ENCODE data around the gene SPDYE4.

Gene SPDYE4

GRCh38 chr17:8742274-8742673, 16.1 kb downstream of the SPDYE4 start:
- DNase-seq (ENCODE audit: low spot score), result no peak
- no peak for TF ChIP-seq CTCF (conservative IDR thresholded peaks at IDR 0.05; ENCODE audit: low read depth)
- ChIA-PET POLR2A (ENCODE audit: low non-redundant PET) (interaction anchor here (0.9 kb wide), 1 partner anchor 62 kb away, joined by 3 read pairs; no protein-coding TSS in a partner anchor), CTCF (interaction anchor here (0.5 kb wide), 1 partner anchor 44 kb away, joined by 3 read pairs; no protein-coding TSS in a partner anchor)
- no peak overlapping the region for H3K27ac ChIP-seq

- ChIA-PET POLR2A (ENCODE audit: low non-redundant PET) (interaction anchor here (0.9 kb wide), 1 partner anchor 61 kb away, joined by 3 read pairs; no protein-coding TSS in a partner anchor), CTCF (interaction anchor here (0.5 kb wide), 1 partner anchor 43 kb away, joined by 3 read pairs; no protein-coding TSS in a partner anchor)
- no peak for DNase-seq (ENCODE audit: low spot score)
- H3K27ac ChIP-seq, result no peak overlapping the region
- TF ChIP-seq CTCF (conservative IDR thresholded peaks at IDR 0.05; ENCODE audit: low read depth), result no peak
Measured at GRCh38 chr17:8741771-8742170, 16.6 kb downstream of the SPDYE4 start.

GRCh38 chr17:8741366-8741765, 17.0 kb downstream of the SPDYE4 start:
- TF ChIP-seq CTCF (conservative IDR thresholded peaks at IDR 0.05; ENCODE audit: low read depth), result no peak
- ChIA-PET POLR2A (ENCODE audit: low non-redundant PET) (no interaction called here), CTCF (interaction anchor here (0.6 kb wide), 1 partner anchor 557 kb away, joined by 6 read pairs; no protein-coding TSS in a partner anchor)
- no peak overlapping the region for H3K27ac ChIP-seq
- DNase-seq (ENCODE audit: low spot score), result no peak

- H3K27ac ChIP-seq, result no peak overlapping the region
- CTCF ChIA-PET, result interaction anchor here (0.5 to 0.8 kb wide), 3 partner anchors 45 to 556 kb away, joined by 3 to 7 read pairs (median 6); no protein-coding TSS in a partner anchor
- POLR2A ChIA-PET (ENCODE audit: low non-redundant PET), result no interaction called here
- no peak for DNase-seq (ENCODE audit: low spot score)
- TF ChIP-seq CTCF (conservative IDR thresholded peaks at IDR 0.05; ENCODE audit: low read depth), result no peak
Measured at GRCh38 chr17:8740486-8740885, 17.9 kb downstream of the SPDYE4 start.

GRCh38 chr17:8739097-8739496, 19.2 kb downstream of the SPDYE4 start:
- ChIA-PET POLR2A (ENCODE audit: low non-redundant PET) (no interaction called here), CTCF (interaction anchor here (0.7 kb wide), 1 partner anchor 490 kb away, joined by 3 read pairs; no protein-coding TSS in a partner anchor)
- TF ChIP-seq CTCF (conservative IDR thresholded peaks at IDR 0.05; ENCODE audit: low read depth), result no peak
- H3K27ac ChIP-seq, result no peak overlapping the region
- DNase-seq (ENCODE audit: low spot score), result no peak

GRCh38 chr17:8736796-8737195, 21.6 kb downstream of the SPDYE4 start:
- no peak overlapping the region for H3K27ac ChIP-seq
- POLR2A ChIA-PET (ENCODE audit: low non-redundant PET), result no interaction called here
- TF ChIP-seq CTCF (conservative IDR thresholded peaks at IDR 0.05; ENCODE audit: low read depth), result no peak
- no peak for DNase-seq (ENCODE audit: low spot score)
- CTCF ChIA-PET, result no interaction called here
